ENCODE results near the gene GLDN.

- no peak for TF ChIP-seq ZSCAN29 (IDR thresholded peaks at IDR 0.05)
- no peak for TF ChIP-seq CTCF (IDR thresholded peaks at IDR 0.05 in 2 of 3, conservative IDR thresholded peaks at IDR 0.05 in 1 of 3; ENCODE audit: control insufficient read depth in 2 of 3, extremely low read depth in 1 of 3, insufficient read depth in 1 of 3, low read depth in 3 of 3, low read length in 3 of 3)
- no peak for TF ChIP-seq POLR2A (IDR thresholded peaks at IDR 0.05; ENCODE audit: low read depth, low read length)
Observed at GRCh38 chr15:51335087-51335486, 6.4 kb upstream of the GLDN start.
